GM12878 (cell line): ENCODE measurements around the gene DHPS. TPM values are rescaled to one million over a fixed set of nuclear protein-coding genes. Genes with fewer than 3 reads are reported as not detected.

Experiments
- BCLAF1 ChIP-seq: fragments of 450-650 bp; IDR thresholded peaks from 2 replicates; pipeline ENCODE4 v1.6.1; 2017; ENCODE audit warnings: antibody characterized with exemption, mild to moderate bottlenecking, moderate library complexity
- CHD2 ChIP-seq: IDR thresholded peaks from 2 replicates; pipeline ENCODE4 v1.6.1; 2011; ENCODE audit warnings: low read depth, low read length, improper control_type of control experiment, borderline replicate concordance
- CTCF ChIP-seq, 3 experiments: IDR thresholded peaks in 2 of 3; conservative IDR thresholded peaks in 1 of 3; 2 replicates each; pipeline ENCODE4 v1.5.1; 2011; ENCODE audit warnings: low read depth in 3 of 3, low read length in 3 of 3, mild to moderate bottlenecking in 3 of 3, control low read depth in 2 of 3, moderate library complexity in 2 of 3, inconsistent platforms in 1 of 3, mixed read lengths in 1 of 3; ENCODE audit not compliant: control insufficient read depth in 2 of 3, insufficient read depth in 1 of 3; ENCODE audit errors: extremely low read depth in 1 of 3
- IRF4 ChIP-seq: IDR thresholded peaks from 2 replicates; pipeline ENCODE4 v1.6.1; 2011; ENCODE audit warnings: low read depth, low read length
- MAX ChIP-seq: IDR thresholded peaks from 2 replicates; pipeline ENCODE4 v1.6.1; 2012; ENCODE audit warnings: low read depth, low read length, improper control_type of control experiment
- MLLT1 ChIP-seq: fragments of 450-650 bp; IDR thresholded peaks from 2 replicates; pipeline ENCODE4 v1.6.1; 2016; ENCODE audit warnings: mild to moderate bottlenecking
- NR2F1 ChIP-seq: fragments of 450-650 bp; conservative IDR thresholded peaks from 2 replicates; pipeline ENCODE4 v1.6.1; 2017; ENCODE audit warnings: mild to moderate bottlenecking
- SPI1 ChIP-seq: IDR thresholded peaks from 2 replicates; pipeline ENCODE4 v1.6.1; 2011; ENCODE audit warnings: low read depth, mild to moderate bottlenecking, low read length, moderate library complexity, borderline replicate concordance; ENCODE audit not compliant: insufficient read depth
- WRNIP1 ChIP-seq: IDR thresholded peaks from 2 replicates; pipeline ENCODE4 v1.6.1; 2011; ENCODE audit warnings: low read depth, low read length, improper control_type of control experiment, borderline replicate concordance
- ZBTB40 ChIP-seq: fragments of 450-650 bp; IDR thresholded peaks from 2 replicates; pipeline ENCODE4 v1.6.1; 2016; ENCODE audit warnings: mild to moderate bottlenecking, moderate library complexity, borderline replicate concordance
- ZNF687 ChIP-seq: fragments of 450-650 bp; IDR thresholded peaks from 2 replicates; pipeline ENCODE4 v1.6.1; 2017; ENCODE audit warnings: mild to moderate bottlenecking, moderate library complexity
- polyA plus RNA-seq, 11 experiments: library from polyadenylated mRNA; depleted of rRNA in 4 of 11; unstranded in 6 of 11; stranded (reverse) in 5 of 11; fragments of >200 nt; fragmentation: Nextera tagmentation in 4 of 11; fragmentation: Illumina TruSeq in 1 of 11; extraction: Ambion mirVana in 4 of 11; extraction: Trizol in 1 of 11; gene quantifications; 1 replicate in 1 of 11; 2 replicates in 10 of 11; pipeline versions ENCODE4 v1.2.1 to v1.2.3, GENCODE V29; 2011 to 2016; ENCODE audit warnings: inconsistent platforms in 2 of 11, missing spikeins in 2 of 11, low read depth in 1 of 11
- total RNA-seq, 4 experiments: library from RNA; depleted of rRNA in 3 of 4; stranded (reverse); fragments of >200 nt in 3 of 4; fragmentation: Illumina TruSeq in 1 of 4; extraction: Trizol in 1 of 4; gene quantifications; 2 replicates each; pipeline versions ENCODE4 v1.2.1 to v1.2.3, GENCODE V29; 2013 to 2021

Gene DHPS
- total and polyA plus RNA-seq, 10 of the 15 experiments (the other 5 are each of a cell fraction or from before 2014, with no cell fraction given) = 36.4 to 104 (median 83.4) TPM

GRCh38 chr19:12665281-12665573, 16.5 kb downstream of the DHPS start (continued):
- TF ChIP-seq MLLT1 (peak; percentile 69; the same call in 1 of the 2 replicates), ZNF687 (peak; percentile 66), NR2F1 (peak; percentile 80), BCLAF1 (no peak), IRF4 (no peak), CTCF (IDR thresholded peaks at IDR 0.05 in 2 of 3, conservative IDR thresholded peaks at IDR 0.05 in 1 of 3; ENCODE audit: control insufficient read depth in 2 of 3, extremely low read depth in 1 of 3, insufficient read depth in 1 of 3, low read depth in 3 of 3, low read length in 3 of 3) (no peak), MAX (peak; percentile 88; the same call in 1 of the 2 replicates), SPI1 (peak; percentile 99), WRNIP1 (no peak), CHD2 (0 out of 2 replicates have a peak, but pooled peaks have one; percentile 14), ZBTB40 (peak; percentile 76; the same call in 1 of the 2 replicates)
